ENCODE results near the gene PRRG2.
A peak's percentile ranks its signal among the peaks of the same experiment; 100 is the strongest.

Gene PRRG2

DNA sequence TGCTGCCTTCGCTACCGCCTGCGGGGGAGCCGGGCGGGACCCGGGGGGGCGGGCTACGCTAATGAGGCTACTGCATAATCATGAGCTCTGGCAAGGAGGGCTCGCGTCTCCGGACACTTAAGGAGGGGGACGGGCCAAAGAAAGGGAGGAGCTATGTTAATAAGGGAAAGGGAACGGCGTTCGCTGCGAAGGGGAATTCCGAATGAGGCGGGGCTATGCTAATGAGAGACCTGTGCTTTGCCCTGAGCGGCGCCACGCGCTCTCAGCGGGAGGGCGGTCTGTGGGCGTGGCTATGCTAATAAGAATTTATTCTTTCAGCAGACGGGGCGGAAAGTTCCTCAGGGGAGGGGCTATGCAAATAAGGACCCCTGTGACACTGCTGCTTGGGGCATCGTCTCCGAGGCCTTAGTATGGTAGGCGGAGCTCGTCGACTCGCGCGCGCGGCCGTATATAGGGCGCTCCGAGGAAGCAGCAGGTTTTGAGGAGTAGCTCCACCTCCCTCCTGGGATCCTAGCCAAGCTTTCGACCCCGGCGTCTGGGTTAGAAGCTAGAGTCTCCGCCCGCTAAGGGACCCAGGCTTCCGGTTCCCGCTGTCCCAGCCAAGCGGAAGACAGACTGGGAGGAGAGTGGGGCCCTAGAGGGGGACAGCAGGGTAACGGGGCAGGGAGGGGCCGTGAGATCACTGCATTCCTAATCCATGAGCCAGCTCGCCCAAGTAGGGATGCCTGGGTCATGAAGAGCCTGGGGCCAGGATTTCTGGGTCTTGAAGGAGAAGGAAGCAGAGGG lies 59.2 kb downstream of the PRRG2 start, which contains the start of gene RRAS:
TSS of gene RRAS (minus strand) at position 31 of the 786 bp plus-strand sequence. CDS start 45 bp downstream, outside the sequence.
- peak; percentile 97 for DNase-seq (ENCODE audit: low spot score)

Measured in AG08395 (cell line).